Stomach (tissue), 9 donors: ENCODE data around the gene ANKRD30B. TPM values are rescaled to one million over a fixed set of nuclear protein-coding genes. Genes with fewer than 3 reads are reported as not detected.
"Not testable (repeated sequence)": the region's sequence is repeated elsewhere in the genome, so short reads cannot be mapped to it uniquely, and the experiment has no call there.

Experiments
- DNase-seq, 2 donors: peaks; one replicate each; pipeline versions ENCODE4 v3.0.0 to v3.0.0-alpha.2; 2013 to 2019
- H3K27ac ChIP-seq, 5 donors: fragments of 200-600 bp in 4 of 5; sonication (generic) in 4 of 5; one replicate each; pipeline ENCODE4 v1.5.1; 2013 to 2019; ENCODE audit warnings: mild to moderate bottlenecking in 1 of 5, moderate library complexity in 1 of 5
- H3K27me3 ChIP-seq, 3 donors: fragments of 200-600 bp; sonication (generic); one replicate each; pipeline ENCODE4 v1.5.1; 2017 to 2019; ENCODE audit warnings: mixed run types in 1 of 3
- H3K36me3 ChIP-seq, 4 donors: fragments of 200-600 bp; sonication (generic); 1 replicate in 3 of 4; 2 replicates in 1 of 4; pipeline ENCODE4 v1.5.1; 2016 to 2019
- H3K4me1 ChIP-seq, 4 donors: fragments of 200-600 bp; sonication (generic); one replicate each; pipeline ENCODE4 v1.5.1; 2016 to 2019
- H3K4me3 ChIP-seq, 4 donors: fragments of 200-600 bp; sonication (generic) in 3 of 4; one replicate each; pipeline ENCODE4 v1.5.1; 2016 to 2019; ENCODE audit warnings: mild to moderate bottlenecking in 1 of 4
- H3K9me3 ChIP-seq, 4 donors: fragments of 200-600 bp; sonication (generic); one replicate each; pipeline ENCODE4 v1.5.1; 2016 to 2019
- WGBS, 5 donors: extraction: QIAGEN DNeasy Blood & Tissue Kit in 3 of 5; methylation state at CpG; one replicate each; pipeline versions ENCODE4 v1.1.5 to v1.1.7; 2013 to 2018; 5-methylcytosine and 5-hydroxymethylcytosine counted together
- intact Hi-C: fragments of 100-400 bp; cut with DNase I; formaldehyde crosslinking; loops from one replicate; pipeline ENCODE4 v1.15.1; 2023; ENCODE audit warnings: low total_unique reads
- polyA plus RNA-seq, 3 donors: library from polyadenylated mRNA; stranded (reverse); fragments of 200-250 nt; gene quantifications; one replicate each; pipeline ENCODE4 v1.2.3, GENCODE V29; 2013
- total RNA-seq, 5 donors: library from RNA; depleted of rRNA; stranded (reverse); fragments of >200 nt; gene quantifications; one replicate each; pipeline versions ENCODE4 v1.1.0 to v1.2.3, GENCODE V29; 2014 to 2016
- donor health status: healthy with polysubstance abuse.
- donor health status: Bipolar disorder and iron deficiency.
- donor health status: healthy.

The ANKRD30B gene
- total and polyA plus RNA-seq, 8 donors = 0.10 to 0.29 (median 0.18) TPM; not detected in 5

DNA sequence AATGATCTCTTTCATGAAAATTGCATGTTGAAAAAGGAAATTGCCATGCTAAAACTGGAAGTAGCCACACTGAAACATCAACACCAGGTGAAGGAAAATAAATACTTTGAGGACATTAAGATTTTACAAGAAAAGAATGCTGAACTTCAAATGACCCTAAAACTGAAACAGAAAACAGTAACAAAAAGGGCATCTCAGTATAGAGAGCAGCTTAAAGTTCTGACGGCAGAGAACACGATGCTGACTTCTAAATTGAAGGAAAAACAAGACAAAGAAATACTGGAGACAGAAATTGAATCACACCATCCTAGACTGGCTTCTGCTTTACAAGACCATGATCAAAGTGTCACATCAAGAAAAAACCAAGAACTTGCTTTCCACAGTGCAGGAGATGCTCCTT, 103.6 kb downstream of the ANKRD30B start:
- WGBS, 5 donors = 14 to 82% (median 64%) methylated on average over 2 of the region's 2 CpGs
- H3K27ac ChIP-seq, H3K36me3 ChIP-seq, H3K9me3 ChIP-seq, H3K4me3 ChIP-seq, H3K4me1 ChIP-seq, DNase-seq, intact Hi-C loops, H3K27me3 ChIP-seq: not testable (repeated sequence)

DNA sequence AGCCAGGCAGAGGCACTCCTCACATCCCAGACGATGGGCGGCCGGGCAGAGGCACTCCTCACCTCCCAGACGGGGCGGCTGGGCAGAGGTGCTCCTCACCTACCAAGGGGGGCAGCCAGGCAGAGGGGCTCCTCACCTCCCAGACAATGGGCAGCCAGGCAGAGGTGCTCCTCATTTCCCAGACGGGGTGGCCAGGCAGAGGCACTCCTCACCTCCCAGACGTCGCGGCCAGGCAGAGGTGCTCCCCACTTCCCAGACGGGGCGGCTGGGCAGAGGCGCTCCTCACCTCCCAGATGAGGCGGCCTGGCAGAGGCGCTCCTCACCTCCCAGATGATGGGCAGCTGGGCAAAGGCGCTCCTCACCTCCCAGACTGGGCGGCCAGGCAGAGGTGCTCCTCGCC, 107.7 kb downstream of the ANKRD30B start:
- H3K27me3 ChIP-seq, H3K36me3 ChIP-seq, H3K4me1 ChIP-seq, H3K27ac ChIP-seq, H3K9me3 ChIP-seq, DNase-seq, intact Hi-C loops, H3K4me3 ChIP-seq: not testable (repeated sequence)
- 79 to 98% (median 86%) methylated on average over 5 to 16 of the region's 17 CpGs; no CpG with 5 or more reads in 1 of the 5 donors for WGBS, 5 donors

DNA sequence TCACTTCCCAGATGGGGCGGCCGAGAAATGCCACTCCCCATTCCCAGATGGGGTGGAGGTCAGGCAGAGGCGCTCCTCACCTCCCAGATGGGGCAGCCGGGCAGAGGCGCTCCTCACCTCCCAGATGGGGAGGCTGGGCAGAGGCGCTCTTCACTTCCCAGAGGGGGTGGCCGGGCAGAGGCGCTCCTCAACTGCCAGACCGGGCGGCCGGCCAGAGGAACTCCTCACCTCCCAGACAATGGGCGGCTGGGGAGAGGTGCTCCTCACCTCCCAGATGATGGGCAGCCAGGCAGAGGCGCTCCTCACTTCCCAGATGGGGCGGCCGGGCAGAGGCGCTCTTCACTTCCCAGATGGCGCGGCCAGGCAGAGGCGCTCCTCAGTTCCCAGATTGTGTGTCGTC, 108.3 kb downstream of the ANKRD30B start:
- H3K36me3 ChIP-seq, H3K27me3 ChIP-seq, intact Hi-C loops, H3K4me1 ChIP-seq, H3K9me3 ChIP-seq, H3K4me3 ChIP-seq, H3K27ac ChIP-seq, DNase-seq: not testable (repeated sequence)
- WGBS, 5 donors = 92 to 97% methylated on average over 7 of the region's 20 CpGs; no CpG with 5 or more reads in 3 of the 5 donors

DNA sequence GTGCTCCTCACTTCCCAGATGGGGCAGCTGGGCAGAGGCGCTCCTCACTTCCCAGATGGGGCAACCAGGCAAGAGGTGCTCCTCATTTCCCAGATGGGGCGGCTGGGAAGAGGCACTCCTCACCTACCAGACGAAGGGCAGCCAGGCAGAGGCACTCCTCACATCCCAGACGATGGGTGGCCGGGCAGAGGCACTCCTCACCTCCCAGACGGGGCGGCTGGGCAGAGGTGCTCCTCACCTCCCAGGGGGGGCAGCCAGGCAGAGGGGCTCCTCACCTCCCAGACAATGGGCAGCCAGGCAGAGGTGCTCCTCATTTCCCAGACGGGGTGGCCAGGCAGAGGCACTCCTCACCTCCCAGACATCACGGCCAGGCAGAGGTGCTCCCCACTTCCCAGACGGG, 110.5 kb downstream of the ANKRD30B start:
- H3K27me3 ChIP-seq, DNase-seq, H3K9me3 ChIP-seq, H3K4me1 ChIP-seq, H3K27ac ChIP-seq, intact Hi-C loops, H3K4me3 ChIP-seq, H3K36me3 ChIP-seq: not testable (repeated sequence)
- WGBS, 5 donors = 96% methylated on average over 3 of the region's 10 CpGs; no CpG with 5 or more reads in 4 of the 5 donors

DNA sequence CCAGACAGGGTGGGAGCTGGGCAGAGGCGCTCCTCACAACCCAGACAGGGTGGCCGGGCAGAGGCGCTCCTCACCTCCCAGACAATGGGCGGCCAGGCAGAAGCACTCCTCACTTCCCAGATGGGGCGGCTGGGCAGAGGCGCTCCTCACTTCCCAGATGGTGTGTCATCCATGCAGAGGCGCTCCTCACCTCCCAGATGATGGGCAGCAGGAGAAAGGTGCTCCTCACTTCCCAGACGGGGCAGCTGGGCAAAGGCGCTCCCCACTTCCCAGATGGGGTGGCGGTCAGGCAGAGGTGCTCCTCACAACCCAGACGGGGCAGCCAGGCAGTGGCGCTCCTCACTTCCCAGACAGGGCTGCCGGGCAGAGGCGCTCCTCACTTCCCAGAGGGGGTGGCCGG, 112.0 kb downstream of the ANKRD30B start:
- H3K9me3 ChIP-seq, H3K27ac ChIP-seq, H3K27me3 ChIP-seq, DNase-seq, H3K4me1 ChIP-seq, intact Hi-C loops, H3K36me3 ChIP-seq, H3K4me3 ChIP-seq: not testable (repeated sequence)
- 87 to 100% (median 98%) methylated on average over 1 to 15 of the region's 15 CpGs for WGBS, 5 donors

DNA sequence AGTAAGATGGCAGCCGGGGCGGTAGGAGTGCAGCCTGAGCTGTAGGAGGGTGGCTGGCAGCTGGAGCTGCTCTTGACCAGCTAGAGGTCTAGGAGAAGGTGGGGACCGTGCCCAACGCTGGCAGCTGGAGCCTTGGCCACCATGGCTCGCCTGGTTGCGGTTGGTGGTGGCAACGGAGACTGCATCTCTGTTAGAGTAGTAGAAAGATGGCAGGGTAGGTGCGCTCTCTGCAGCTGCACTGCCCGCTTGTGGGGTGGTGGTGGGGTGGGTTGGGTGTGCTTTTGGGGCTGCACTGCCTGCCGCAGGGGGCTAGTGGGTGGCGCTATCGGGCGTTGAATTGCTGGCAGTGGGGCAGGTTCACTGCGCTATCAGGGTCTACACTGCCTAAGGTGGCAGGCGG, 118.5 kb downstream of the ANKRD30B start:
- H3K27ac ChIP-seq, H3K4me1 ChIP-seq, H3K9me3 ChIP-seq, intact Hi-C loops, H3K27me3 ChIP-seq, H3K36me3 ChIP-seq, H3K4me3 ChIP-seq, DNase-seq: not testable (repeated sequence)
- WGBS, 5 donors = 86 to 100% (median 91%) methylated on average over 5 to 15 of the region's 15 CpGs

DNA sequence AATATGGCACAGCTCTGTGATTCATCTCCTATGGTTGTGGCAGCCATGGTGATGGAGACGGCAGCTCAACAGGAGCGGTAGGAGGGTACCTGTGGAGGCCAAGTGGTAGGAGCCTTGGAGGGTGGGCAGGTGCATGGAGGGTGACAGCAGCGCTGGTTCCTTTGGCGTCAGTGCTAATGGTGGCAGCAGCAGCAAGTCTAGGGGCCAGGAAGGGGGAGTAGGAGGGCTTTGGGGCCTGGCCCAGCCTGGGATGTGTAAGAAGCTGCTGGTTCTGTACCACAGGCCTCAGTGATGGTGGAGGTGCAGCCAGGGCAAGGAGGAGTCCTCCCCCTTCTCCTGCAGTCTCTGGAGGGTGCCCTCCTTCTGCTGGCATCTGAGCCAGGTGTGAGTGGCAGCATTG, 120.0 kb downstream of the ANKRD30B start:
- intact Hi-C loops, H3K27ac ChIP-seq, H3K36me3 ChIP-seq, H3K4me1 ChIP-seq, H3K9me3 ChIP-seq, H3K4me3 ChIP-seq, H3K27me3 ChIP-seq, DNase-seq: not testable (repeated sequence)
- 88 to 91% (median 89%) methylated on average over 4 of the region's 4 CpGs for WGBS, 5 donors

DNA sequence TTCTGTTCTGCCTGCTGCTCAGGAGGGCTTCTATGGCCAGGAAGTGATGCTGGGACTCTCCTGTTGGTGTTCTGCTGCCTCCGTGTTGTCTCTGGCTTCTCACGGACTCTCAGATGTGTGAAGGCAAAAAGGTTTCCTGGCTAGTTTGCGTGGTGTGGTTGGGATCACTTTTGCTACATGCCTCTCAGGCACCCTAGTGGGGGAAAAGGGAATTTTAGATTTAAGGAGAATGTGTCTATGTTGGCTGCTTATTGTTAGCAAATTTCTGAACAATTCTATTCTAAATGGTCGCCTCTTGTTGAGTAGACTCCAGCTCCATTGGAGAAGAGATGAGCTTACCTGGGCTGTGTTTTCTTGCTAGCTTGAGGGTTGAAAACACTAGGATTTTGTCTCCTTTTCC, 120.9 kb downstream of the ANKRD30B start:
- DNase-seq, H3K36me3 ChIP-seq, H3K27ac ChIP-seq, H3K27me3 ChIP-seq, H3K4me3 ChIP-seq, intact Hi-C loops, H3K9me3 ChIP-seq, H3K4me1 ChIP-seq: not testable (repeated sequence)
- 63 to 97% (median 80%) methylated on average over 2 to 4 of the region's 4 CpGs for WGBS, 5 donors

DNA sequence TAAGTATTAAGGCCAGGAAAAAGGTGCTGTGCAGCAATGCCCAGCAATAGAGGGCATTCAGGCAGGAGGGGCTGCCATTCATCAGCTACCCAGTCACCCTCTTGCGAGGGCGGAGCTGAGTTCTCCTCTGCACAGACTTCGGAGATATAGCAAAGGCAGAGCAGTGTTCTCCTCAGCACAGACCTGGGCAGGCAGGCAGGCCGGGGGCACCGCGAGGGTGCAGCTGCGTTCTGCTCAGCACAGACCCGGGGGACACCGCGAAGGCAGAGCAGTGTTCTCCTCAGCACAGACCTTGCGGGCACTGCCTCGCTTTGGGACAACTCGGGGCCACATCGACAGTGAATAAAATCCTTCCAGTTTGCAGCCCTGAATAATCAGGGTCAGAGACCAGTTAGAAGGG, 130.9 kb downstream of the ANKRD30B start:
- H3K4me1 ChIP-seq, intact Hi-C loops, H3K27ac ChIP-seq, DNase-seq, H3K9me3 ChIP-seq, H3K4me3 ChIP-seq, H3K27me3 ChIP-seq, H3K36me3 ChIP-seq: not testable (repeated sequence)
- 78 to 87% (median 86%) methylated on average over 4 to 14 of the region's 14 CpGs for WGBS, 5 donors
